ES-I3 (cell line): ENCODE data around the gene PPP6R2.
"Not testable (repeated sequence)": the region's sequence is repeated elsewhere in the genome, so short reads cannot be mapped to it uniquely, and the experiment has no call there.

Source experiments
- H3K36me3 ChIP-seq: 2 replicates; pipeline ENCODE4 v1.6.1; 2013; ENCODE audit warnings: mild to moderate bottlenecking, low read length, control low read depth, moderate library complexity; ENCODE audit not compliant: insufficient read depth
- H3K4me1 ChIP-seq: 2 replicates; pipeline ENCODE4 v1.6.1; 2013; ENCODE audit warnings: mild to moderate bottlenecking, control low read depth, low read length; ENCODE audit not compliant: insufficient read depth
- H3K9ac ChIP-seq: 2 replicates; pipeline ENCODE4 v1.6.1; 2013; ENCODE audit warnings: low read depth, mild to moderate bottlenecking, low read length, moderate library complexity
- H3K9me3 ChIP-seq: 2 replicates; pipeline ENCODE4 v1.6.1; 2013; ENCODE audit warnings: mild to moderate bottlenecking, low read length, moderate library complexity; ENCODE audit not compliant: control insufficient read depth, insufficient read depth

Gene PPP6R2

GRCh38 chr22:50318356-50318697, 24.8 kb upstream of the PPP6R2 start:
- no peaks in the 10 kb centered on the region for H3K9me3 ChIP-seq
- no peak overlapping the region for H3K9ac ChIP-seq
- no peaks in the 10 kb centered on the region for H3K36me3 ChIP-seq
- H3K4me1 ChIP-seq: peaks cover 5% of the 10 kb centered on the region; the same call in 1 of the 2 replicates

- Histone ChIP-seq H3K36me3 (no peaks in the 10 kb centered on the region), H3K4me1 (peaks cover 5% of the 10 kb centered on the region; the same call in 1 of the 2 replicates), H3K9me3 (no peaks in the 10 kb centered on the region), H3K9ac (no peak overlapping the region)
Measured at GRCh38 chr22:50318698-50319411, 24.3 kb upstream of the PPP6R2 start.

- H3K9ac ChIP-seq: no peak overlapping the region
- H3K4me1 ChIP-seq: no peaks in the 10 kb centered on the region; the same call in 1 of the 2 replicates
- no peaks in the 10 kb centered on the region for H3K9me3 ChIP-seq
- H3K36me3 ChIP-seq: no peaks in the 10 kb centered on the region
Measured at GRCh38 chr22:50319503-50319951, 23.6 kb upstream of the PPP6R2 start.

- no peaks in the 10 kb centered on the region for H3K9me3 ChIP-seq
- H3K9ac ChIP-seq: no peak overlapping the region
- H3K36me3 ChIP-seq: no peaks in the 10 kb centered on the region
- no peaks in the 10 kb centered on the region; the same call in 1 of the 2 replicates for H3K4me1 ChIP-seq
Measured at GRCh38 chr22:50320116-50320515, 23.0 kb upstream of the PPP6R2 start.

- H3K36me3 ChIP-seq: no peaks in the 10 kb centered on the region
- H3K4me1 ChIP-seq: no peaks in the 10 kb centered on the region; the same call in 1 of the 2 replicates
- H3K9ac ChIP-seq: no peak overlapping the region
- H3K9me3 ChIP-seq: no peaks in the 10 kb centered on the region
Measured at GRCh38 chr22:50320671-50321325, 22.3 kb upstream of the PPP6R2 start.

- not testable (repeated sequence) for H3K4me1 ChIP-seq, H3K36me3 ChIP-seq, H3K9me3 ChIP-seq, H3K9ac ChIP-seq
Measured at GRCh38 chr22:50322382-50323104, 20.6 kb upstream of the PPP6R2 start.

GRCh38 chr22:50323900-50324299, 19.2 kb upstream of the PPP6R2 start:
- Histone ChIP-seq H3K4me1 (no peaks in the 10 kb centered on the region; the same call in 1 of the 2 replicates), H3K9ac (no peak overlapping the region), H3K9me3 (no peaks in the 10 kb centered on the region), H3K36me3 (no peaks in the 10 kb centered on the region)

- no peaks in the 10 kb centered on the region for H3K36me3 ChIP-seq
- no peaks in the 10 kb centered on the region; the same call in 1 of the 2 replicates for H3K4me1 ChIP-seq
- H3K9ac ChIP-seq: no peak overlapping the region; the same call in 1 of the 2 replicates
- no peaks in the 10 kb centered on the region for H3K9me3 ChIP-seq
Measured at GRCh38 chr22:50325444-50326224, 17.5 kb upstream of the PPP6R2 start.

GRCh38 chr22:50326225-50326955, 16.7 kb upstream of the PPP6R2 start:
- Histone ChIP-seq H3K36me3 (no peaks in the 10 kb centered on the region), H3K9ac (peak overlapping the region; percentile 89), H3K4me1 (no peaks in the 10 kb centered on the region; the same call in 1 of the 2 replicates), H3K9me3 (no peaks in the 10 kb centered on the region)

- Histone ChIP-seq H3K9me3 (no peaks in the 10 kb centered on the region), H3K9ac (peak within 1 kb of the TSS; percentile 89), H3K4me1 (no peaks in the 10 kb centered on the region; the same call in 1 of the 2 replicates), H3K36me3 (no peaks in the 10 kb centered on the region)
Measured at GRCh38 chr22:50326956-50327710, 16.0 kb upstream of the PPP6R2 start, which contains the start of gene DENND6B. TSS of gene DENND6B (minus strand) at chr22:50327012. CDS start at chr22:50326988, 24 bp downstream.

GRCh38 chr22:50327711-50328019, 15.5 kb upstream of the PPP6R2 start:
- Histone ChIP-seq H3K9ac (peak overlapping the region; percentile 89; the same call in 1 of the 2 replicates), H3K9me3 (no peaks in the 10 kb centered on the region), H3K4me1 (no peaks in the 10 kb centered on the region; the same call in 1 of the 2 replicates), H3K36me3 (no peaks in the 10 kb centered on the region)

- no peak overlapping the region for H3K9ac ChIP-seq
- no peaks in the 10 kb centered on the region; the same call in 1 of the 2 replicates for H3K4me1 ChIP-seq
- no peaks in the 10 kb centered on the region for H3K36me3 ChIP-seq
- H3K9me3 ChIP-seq: no peaks in the 10 kb centered on the region
Measured at GRCh38 chr22:50329236-50329635, 13.9 kb upstream of the PPP6R2 start.

GRCh38 chr22:50334433-50334832, 8.7 kb upstream of the PPP6R2 start:
- H3K36me3 ChIP-seq, H3K9me3 ChIP-seq, H3K4me1 ChIP-seq, H3K9ac ChIP-seq: not testable (repeated sequence)
